ENCODE data around the gene PLB1.

DNA sequence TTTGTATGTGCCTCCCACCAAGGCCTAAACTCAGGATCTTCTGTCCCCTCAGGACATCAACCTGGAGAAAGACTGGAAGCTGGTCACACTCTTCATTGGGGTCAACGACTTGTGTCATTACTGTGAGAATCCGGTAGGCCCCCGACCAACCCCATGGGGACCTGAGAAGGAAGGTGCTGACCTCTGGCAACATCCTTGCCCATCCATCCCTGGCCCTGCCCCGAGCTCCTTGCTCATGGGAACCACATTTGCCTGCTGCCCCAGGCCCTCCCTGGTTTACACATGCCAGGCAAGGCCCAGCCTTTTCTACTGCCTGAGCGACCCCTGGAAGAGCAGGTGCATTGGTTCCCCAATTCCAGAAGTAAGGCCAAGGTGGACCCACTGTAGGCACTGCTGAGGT, 130.5 kb downstream of the PLB1 start:
- TF ChIP-seq, protein P1, sequence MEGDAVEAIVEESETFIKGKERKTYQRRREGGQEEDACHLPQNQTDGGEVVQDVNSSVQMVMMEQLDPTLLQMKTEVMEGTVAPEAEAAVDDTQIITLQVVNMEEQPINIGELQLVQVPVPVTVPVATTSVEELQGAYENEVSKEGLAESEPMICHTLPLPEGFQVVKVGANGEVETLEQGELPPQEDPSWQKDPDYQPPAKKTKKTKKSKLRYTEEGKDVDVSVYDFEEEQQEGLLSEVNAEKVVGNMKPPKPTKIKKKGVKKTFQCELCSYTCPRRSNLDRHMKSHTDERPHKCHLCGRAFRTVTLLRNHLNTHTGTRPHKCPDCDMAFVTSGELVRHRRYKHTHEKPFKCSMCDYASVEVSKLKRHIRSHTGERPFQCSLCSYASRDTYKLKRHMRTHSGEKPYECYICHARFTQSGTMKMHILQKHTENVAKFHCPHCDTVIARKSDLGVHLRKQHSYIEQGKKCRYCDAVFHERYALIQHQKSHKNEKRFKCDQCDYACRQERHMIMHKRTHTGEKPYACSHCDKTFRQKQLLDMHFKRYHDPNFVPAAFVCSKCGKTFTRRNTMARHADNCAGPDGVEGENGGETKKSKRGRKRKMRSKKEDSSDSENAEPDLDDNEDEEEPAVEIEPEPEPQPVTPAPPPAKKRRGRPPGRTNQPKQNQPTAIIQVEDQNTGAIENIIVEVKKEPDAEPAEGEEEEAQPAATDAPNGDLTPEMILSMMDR (IDR thresholded peaks at IDR 0.05; ENCODE audit: borderline replicate concordance, extremely low read depth, low read length, poor library complexity, severe bottlenecking) = no peak
- no peak for TF ChIP-seq EZH2 (IDR thresholded peaks at IDR 0.05; ENCODE audit: borderline replicate concordance, low read depth, low read length, severe bottlenecking)

Data from DND-41 (cell line).